Stimulated activated CD4-positive, alpha-beta T cell treated with anti-CD3 and anti-CD28 coated beads, Interleukin-4, amount 100 ng/mL, for 1 hour (primary cell): ENCODE measurements around the gene STXBP5L.
"Not testable (repeated sequence)": the region's sequence is repeated elsewhere in the genome, so short reads cannot be mapped to it uniquely, and the experiment has no call there.

Experiments
- DNase-seq: peaks from one replicate; pipeline ENCODE4 v3.0.0-alpha.2; 2020

STXBP5L gene

DNA sequence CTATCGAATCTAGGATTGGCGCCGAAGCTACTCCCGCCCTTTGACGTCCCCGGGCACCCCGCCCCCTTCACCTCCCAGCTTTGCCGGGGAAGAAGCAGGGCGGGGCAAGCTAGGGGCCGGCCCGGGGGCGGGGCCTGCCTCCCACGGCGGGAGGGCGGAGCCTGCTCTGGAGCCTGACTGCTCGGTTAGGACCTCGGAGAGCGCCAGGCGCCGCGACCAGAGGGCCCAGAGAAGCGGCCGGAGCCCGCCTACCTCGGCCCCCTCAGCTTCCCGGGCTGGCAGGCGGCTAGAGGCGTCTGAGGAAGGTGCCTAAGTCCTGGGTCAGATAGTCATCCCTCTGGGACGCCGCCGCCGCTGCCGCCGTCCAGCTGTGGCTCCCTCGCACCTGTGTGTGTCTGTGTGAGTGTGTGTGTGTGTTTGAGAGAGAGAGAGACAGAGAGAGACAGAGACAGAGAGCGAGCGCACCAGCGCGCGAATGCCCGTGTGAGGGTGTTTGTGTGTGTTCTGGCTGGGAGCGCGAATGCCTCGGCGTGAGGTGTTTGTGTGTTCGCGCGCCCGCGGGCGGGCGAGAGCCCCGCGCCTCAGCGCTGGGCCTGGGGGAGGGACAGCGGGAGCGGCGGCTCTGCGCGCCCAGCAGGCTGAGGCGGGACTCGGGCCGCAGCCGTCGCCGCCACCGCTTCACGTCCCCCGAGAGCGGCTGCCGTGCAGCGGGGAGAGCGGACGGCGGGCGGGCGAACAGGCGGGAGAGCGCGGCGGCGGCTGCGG lies at the start of gene STXBP5L:
STXBP5L (plus strand) TSS at position 176 of the 765 bp plus-strand sequence. CDS start 1,374 bp downstream, outside the sequence.
- peak; percentile 45 for DNase-seq

DNA sequence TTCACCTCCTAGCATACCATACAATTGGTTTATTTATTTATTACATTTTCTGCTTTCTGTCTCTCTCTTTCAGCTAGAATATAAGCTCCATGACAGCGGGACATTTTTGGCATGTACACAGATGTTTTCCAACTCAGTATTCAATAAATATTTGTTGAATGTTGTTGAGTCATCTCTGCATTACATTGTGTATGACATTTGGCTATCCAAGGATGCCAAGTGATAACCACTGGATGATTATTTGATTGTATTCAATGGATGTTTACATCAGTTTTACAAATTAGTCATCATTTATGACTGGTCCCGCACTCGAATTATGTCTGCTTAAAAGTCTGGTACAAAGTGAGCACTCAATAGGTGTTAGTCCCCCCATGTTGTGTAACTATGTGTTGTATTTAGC lies 49.5 kb upstream of the STXBP5L start:
- DNase-seq = no peak

DNA sequence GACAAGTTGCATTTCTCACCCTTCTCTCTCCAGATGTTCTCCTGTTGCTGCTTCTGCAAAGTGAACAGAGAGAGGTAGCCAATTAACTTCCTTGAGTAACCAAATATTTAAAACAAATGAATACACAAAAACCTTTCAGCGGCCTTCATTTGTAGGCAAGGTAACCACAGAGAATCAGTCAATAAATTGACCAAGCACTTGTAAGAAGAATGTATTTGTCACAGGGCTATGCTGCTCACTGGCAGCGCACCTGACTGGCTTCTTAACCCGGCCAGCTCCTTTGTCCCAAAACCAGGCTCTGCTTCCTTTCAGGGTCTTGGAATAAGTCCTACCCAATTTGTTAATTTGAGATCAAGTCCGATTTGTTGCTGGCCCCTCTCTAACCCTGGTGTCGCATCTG lies 43.5 kb upstream of the STXBP5L start:
- no peak for DNase-seq

DNA sequence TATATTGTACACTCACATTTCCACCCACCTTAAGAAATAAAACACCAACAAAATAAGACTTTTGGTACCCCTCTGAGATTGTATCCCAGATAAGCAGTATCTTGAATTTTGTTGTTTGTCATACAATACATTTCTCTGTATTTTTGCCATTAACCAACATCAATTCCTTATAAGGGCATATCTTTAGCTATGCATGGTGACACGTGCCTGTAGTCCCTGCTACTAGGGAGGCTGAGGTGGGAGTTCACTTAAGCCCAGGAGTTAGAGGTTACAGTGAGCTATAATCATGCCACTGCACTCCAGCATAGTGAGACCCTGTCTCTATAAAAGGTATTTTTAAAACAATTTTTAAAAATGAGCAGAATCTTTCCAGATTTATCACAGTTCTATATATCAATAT lies 32.5 kb upstream of the STXBP5L start:
- DNase-seq = no peak

DNA sequence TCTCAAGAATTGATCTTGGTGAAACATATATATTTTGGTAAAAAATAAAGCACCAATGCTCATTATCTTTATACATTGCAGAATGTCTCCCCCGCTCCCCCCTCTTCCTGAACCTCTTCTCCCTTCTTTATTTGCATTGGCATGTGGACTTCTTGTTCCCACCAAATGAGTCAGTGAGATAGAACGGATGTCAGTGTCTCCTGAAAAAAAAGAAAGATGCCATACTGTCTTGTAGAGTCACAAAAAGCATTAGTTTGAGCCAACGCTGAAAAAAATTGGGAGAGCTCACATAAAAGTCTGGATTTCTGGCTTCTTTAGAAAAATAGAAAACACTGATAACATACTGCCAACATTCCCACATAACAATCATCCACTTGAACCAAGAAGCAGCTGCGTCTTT lies 32.0 kb upstream of the STXBP5L start:
- DNase-seq = no peak

DNA sequence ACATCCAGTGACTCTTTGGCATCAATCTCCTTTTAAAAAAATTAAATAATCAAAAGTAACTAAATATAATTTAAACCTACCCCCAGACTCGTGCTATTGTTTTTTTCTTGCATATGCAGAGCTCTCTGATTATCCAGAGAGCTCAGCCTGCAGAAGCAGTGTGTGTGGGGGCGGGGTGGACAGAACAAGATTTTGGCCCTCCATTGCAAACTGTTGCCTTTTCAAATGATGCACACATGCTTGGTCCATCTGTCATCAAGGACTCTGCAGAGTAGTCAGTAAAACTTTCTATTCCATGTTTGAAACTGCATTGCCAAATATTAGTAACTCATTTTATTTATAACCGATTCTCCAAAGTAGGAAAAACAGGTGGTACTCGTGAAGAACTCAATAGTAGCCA lies 28.6 kb upstream of the STXBP5L start:
- no peak for DNase-seq

DNA sequence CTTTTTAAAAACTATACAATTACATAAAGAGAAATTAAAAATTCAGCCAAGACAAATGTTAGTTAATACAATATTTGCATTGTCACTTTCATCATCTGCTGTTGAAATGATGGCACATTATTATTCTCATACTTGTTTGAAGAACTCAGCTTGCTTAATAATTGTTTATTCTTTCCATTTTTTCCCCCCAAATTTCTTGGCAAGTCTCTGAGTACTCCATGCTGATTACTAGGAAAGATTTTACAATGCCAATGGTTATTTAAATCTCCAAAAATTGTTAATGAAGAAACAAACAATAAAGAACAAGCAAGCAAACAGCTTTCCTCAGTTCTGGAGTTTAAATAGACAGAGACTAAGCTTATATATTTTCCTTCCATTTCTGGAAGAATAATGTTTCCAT lies 15.1 kb upstream of the STXBP5L start:
- DNase-seq = no peak

DNA sequence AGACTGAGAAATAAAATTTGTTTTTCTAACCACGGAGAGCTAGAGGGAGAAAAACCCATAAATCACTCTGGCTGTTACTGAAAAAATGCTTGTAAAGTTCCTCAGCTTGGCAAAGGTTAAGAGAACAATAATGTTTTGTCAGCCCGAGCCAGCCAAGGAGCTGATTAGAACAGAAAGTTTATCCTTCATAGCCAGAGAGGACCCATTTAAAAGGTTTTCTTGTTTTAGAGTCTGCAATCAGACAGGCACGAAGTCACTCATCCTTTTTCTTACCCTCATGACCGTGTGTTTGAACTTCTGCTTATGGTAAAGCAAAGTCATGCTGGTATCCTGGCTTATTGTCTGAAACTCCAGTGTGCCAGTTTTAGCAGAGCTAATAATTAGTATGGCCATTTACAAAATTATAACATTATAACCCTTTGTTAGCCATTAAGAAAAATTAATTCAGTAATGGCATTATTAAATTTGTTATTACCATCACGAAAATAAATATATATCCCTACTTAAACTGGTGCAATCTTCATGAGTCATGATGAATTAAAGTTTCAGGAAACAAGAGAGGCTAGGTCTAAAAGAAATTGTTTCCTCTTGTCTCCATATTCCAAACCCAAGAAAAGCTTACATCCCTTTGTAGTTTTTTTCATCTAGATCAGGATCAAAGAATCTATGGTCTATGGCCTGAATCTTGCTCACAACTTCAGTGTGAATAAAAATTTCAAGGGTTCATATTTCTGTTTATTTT lies 13.5 kb upstream of the STXBP5L start:
- no peak for DNase-seq

DNA sequence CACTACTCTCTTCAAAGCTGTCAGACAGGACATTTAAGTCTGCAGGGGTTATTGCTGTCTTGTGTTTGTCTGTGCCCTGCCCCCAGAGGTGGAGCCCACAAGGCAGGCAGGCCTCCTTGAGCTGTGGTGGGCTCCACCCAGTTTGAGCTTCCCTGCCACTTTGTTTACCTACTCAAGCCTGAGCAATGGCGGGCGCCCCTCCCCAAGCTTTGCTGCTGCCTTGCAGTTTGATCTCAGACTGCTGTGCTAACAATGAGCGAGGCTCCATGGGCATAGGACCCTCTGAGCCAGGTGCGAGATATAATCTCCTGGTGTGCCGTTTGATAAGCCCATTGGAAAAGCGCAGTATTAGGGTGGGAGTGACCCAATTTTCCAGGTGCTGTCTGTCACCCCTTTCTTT lies 6.3 kb upstream of the STXBP5L start:
- not testable (repeated sequence) for DNase-seq

DNA sequence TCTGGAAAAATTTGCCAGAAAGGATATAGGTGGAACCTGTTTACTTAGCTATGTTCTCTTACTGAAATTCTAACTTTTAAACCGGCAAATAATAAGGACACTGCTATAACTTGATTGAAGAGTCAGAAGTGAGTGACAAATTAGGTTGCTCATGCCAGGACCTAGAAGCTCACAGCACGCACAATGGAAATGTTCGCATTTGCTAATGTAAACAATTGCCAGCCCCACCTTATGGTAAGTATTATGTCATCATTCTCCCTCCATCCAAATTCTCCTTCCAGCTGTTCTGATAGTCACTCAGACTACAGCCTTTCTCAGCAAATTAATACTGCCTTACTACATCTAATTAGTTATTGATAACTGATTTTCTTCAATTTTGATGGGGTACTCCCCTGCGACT lies 4.8 kb upstream of the STXBP5L start:
- DNase-seq = no peak

DNA sequence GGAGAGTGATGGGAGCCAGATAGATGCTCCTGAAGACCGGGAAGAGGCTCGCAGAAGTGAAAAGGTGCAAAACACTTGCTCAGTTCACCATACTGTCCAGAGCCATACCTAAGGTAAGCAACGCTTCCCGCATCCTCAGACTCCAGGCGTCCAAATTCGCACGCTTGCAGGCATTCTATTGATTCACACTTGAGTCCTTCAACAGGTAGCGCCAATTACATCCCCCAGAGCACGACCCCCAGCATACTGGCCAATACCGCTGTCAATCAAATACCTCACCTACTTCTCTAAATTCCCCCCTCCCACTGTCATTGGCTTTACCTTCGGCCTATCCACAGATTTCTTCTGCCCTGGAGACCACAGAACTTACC lies 361 bp upstream of the STXBP5L start:
- no peak for DNase-seq

DNA sequence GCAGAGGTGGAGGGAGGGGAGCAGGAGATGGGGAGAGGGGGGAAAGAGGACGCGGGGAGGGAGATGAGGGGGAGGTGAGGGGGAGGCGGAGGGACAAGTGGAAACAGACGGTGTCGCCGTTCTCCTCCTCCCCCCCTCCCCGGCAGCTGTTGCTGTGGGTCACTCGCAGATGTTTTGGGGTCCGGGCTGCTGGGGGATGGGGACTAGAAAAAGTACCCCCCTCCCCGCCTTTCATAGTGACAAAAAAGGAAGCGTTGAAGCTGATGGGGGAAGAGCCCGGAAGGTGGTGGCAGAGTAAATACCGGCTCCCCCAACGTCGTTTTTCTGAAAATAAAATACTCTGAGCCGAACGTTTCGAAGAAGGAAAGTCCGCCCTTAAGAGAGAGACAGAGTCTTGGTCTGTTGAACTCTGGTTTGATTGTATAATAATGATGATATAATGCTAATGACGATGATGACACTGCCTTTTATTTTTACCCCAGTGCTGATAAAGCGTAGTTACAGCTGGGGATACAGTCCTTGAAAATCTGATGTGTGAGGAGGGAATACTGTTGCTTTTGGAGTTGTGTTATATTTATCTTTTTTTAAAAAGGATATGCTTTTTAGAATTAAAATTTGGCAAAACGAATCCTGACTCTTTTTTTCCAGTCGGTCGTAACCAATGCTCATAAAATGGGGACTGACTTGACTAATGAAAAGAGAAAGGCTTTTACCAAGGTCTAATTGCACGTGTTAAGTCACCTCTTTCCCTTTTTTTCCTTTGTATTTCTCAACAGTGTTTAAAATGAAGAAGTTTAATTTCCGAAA lies 993 bp downstream of the STXBP5L start:
- DNase-seq = no peak

DNA sequence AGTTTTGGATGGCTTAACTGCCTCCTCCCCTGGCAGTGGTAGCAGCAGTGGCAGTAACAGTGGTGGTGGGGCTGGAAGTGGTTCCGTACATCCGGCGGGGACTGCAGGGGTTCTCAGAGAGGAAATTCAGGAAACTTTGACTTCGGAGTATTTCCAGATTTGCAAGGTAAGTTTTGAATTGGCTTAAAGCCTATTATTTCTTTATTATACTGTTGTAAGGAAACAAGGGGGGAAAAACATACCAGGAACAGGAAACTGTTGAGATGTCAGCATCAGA lies 1.5 kb downstream of the STXBP5L start:
- DNase-seq = no peak

DNA sequence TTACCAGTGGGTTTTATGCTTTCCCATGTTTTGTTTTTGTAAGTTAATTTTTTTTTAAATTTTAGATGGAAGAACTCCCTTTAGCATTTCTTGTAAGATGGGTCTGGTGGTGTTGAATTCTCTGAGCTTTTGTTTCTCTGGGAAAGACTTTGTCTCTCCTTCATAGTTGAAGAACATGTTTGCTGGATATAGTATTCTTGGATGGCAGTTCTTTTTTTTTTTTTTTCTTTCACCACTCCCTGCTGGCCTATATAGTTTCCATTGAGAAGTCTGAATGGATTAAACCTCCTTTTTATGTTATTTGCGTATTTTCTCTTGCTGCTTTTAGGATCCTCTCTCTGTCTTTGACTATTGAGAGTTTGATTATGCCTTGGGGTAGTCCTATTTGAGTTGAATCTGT lies 18.1 kb downstream of the STXBP5L start:
- no peak for DNase-seq

DNA sequence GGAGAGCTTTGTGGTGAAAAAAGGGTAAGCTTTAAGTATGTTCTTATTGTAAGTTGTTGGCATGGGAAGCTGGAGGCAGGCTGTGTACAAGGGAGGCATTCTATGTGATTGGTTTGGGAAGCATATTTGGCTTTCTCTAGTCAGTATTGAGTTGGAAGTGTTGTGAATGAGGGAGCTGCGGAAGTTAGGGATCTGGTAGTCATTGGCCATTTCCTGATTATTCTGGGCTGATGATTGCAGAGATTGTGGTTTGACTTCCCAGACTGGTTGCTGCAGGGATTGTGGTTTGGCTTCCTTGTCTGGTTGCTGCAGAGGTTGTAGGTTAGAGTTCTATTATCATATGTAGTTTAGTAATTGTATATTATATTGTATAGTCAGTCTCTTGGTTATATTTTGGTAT lies 21.0 kb downstream of the STXBP5L start:
- DNase-seq = no peak

DNA sequence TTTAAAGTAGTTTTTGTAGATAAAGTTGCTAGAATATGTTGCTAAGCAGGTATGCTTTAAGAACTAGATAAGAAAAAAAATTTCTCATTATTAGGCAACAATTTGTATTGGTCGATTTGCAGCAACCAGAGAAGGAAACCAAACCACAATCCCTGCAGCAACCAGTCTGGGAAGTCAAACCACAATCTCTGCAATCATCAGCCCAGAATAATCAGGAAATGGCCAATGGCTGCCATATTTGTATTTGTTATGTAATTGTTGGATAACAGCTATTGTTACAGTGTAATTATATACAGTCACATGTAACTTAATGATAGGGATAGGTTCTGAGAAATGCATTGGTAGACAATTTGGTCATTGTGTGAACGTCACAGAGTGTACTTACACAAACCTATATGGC lies 23.6 kb downstream of the STXBP5L start:
- no peak for DNase-seq

DNA sequence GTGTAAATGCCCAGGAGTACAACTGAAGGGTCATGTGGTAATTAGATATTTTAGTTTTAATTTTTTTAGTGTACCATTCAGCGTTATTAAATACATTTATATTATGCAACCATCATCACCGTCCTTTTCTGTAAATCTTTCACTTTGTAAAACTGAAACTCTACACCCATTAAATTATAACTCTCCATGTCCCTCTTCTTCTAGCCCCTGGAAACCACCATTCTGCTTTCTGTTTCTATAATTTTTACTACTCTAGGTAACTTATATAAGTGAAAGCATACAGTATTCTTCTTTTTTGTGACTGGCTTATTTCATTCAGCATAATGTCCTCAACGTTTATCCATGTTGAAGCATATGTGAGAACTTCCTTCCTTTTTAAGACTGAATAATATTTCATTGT lies 48.1 kb downstream of the STXBP5L start:
- DNase-seq = no peak

DNA sequence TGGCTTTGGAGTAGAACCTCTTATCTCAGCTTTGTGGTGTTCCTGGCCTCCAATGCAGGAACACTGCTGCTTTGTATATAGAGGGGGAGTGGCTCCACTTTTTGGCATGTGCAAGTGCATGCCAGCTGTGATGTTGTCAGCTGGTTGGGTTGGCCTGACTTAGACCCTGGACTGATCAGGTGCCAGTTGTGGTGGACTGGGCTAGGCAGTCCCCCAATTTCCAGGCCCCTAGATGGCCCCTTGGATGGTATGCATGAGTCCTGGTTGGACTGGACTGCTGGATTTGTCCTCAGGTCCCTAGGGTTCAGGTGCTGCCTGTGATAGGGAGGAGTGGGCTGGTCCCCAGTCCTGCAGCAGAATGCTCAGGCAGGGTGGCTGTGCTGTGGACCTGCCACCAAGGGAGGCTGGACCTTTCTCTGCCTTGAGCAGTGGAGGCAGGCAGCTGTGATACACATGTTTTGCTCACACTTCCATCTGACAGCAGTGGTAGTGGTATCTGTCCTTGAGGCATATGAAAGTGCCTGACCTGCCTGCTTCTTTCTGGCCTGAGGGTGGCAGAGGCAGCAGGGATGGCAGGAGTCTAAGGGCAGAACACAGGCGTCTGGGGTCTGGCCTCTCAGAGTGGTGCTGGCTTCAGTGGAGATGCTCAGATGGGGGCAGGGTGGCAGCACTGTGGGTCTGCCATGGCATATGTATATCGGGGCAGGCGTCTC lies 74.8 kb downstream of the STXBP5L start:
- DNase-seq = no peak

DNA sequence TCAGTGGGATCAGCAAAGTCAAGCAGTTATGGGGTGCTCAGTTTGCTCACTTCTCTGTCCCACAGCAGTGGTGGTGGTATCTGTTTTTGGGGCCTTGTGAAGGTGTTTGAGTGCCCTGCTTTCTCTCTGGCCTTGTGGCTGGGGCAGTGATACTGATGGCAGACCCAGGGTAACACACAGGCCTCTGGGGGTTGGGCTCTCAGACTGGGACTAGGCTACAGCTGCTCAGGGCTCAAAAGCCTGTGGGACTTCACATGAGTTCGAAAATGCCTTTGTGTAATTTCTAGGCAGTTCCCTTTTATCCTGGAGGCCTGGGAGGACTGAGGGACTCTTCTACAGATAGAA lies 75.3 kb downstream of the STXBP5L start:
- DNase-seq = no peak

DNA sequence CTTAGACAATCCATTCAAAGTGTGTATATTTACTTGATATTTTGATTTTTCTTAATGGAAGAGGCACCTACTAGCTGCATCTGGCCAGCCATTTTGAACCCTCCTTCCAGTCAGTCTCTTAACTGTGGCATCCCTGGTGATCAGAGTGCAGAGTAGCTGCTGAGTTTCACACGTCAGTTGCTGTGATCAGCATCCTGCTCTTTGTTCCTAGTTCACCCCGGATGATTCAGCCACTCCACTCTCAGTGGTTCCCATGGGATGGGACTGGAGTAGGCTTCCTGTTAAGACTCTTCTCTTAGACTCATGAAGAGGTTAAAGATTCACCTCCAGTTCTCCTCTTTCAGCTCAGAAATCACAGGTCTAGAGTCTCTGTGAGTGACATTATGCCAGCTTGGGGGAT lies 75.8 kb downstream of the STXBP5L start:
- DNase-seq = no peak

DNA sequence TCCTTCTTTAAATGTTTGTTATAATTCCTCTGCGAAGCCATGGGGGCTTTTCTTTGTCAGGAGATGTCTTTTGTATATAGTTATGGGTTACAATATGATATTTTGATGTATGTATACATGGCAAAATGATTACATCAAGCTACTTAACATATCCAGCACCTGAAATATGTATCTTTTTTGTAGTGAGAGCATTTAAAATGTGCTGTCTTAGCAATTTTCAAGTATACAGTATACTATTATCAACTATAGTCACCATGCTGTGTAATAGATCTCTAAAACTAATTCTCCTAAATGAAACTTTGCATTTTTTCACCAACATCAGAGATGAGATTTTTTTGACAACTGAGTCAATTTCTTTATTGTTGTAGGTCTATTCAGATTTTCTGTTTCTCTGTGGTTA lies 77.2 kb downstream of the STXBP5L start:
- no peak for DNase-seq

DNA sequence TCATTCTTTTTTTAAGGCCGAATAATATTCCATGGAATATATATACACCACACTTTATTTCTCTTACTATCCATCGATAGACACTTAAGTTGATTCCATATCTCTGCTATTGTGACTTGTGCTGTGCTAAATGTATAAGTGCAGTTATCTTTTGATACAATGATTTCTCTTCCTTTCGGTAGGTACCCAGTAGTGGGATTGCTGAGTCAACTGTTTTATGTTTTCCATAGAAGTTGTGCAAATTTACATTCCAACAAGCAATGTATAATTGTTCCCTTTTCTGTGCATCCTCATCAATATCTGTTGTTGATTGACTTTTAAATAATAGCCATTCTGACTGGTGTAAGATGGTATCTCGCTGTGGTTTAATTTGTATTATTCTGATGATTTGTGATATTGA lies 81.0 kb downstream of the STXBP5L start:
- DNase-seq = no peak

DNA sequence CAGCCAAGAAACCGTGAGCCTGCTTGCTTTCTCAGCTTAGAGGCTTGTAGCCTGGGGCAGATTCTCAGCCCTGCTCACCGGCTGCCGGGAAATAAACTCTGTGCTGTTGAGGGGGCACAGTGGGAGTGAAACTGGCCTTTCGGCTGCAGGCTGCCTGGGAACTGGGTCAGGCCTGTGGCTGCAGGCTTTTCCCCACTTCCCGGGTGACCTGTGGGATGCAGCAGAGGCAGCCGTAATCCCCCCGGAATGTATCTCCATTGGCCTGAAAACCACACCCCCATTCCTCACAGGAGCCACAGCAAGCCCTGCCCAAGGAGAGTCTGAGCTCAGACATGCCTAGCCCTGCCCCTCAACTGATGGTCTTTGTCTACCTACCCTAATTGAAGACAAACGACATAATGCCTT lies 110.9 kb downstream of the STXBP5L start:
- DNase-seq = no peak

DNA sequence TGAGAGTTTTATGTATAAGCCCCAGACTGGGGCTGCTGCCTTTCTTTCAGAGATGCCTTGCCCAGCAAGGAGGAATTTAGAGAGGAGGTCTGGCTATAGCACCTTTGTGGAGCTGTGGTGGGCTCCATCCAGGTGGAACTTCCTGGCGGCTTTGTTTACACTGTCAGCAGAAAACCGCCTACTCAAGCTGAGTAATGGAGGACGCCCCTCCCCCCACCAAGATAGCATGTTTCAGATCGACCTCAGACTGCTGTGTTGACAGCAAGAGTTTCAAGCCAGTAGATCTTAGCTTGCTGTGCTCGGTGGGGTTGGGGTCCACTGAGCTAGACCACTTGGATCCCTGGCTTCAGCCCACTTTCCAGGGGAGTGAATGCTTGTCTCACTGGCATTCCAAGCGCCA lies 155.6 kb downstream of the STXBP5L start:
- DNase-seq = no peak
